NCI-H128 (cell line): ENCODE results near the gene CDCA3.
A peak's percentile ranks its signal among the peaks of the same experiment; 100 is the strongest.
"Not testable (repeated sequence)": the region's sequence is repeated elsewhere in the genome, so short reads cannot be mapped to it uniquely, and the experiment has no call there.

ENCODE experiments used
- DNase-seq: peaks from one replicate; lab custom pipeline; 2025; ENCODE audit not compliant: unreplicated experiment; lab: John Stamatoyannopoulos, UW

CDCA3 gene

DNA sequence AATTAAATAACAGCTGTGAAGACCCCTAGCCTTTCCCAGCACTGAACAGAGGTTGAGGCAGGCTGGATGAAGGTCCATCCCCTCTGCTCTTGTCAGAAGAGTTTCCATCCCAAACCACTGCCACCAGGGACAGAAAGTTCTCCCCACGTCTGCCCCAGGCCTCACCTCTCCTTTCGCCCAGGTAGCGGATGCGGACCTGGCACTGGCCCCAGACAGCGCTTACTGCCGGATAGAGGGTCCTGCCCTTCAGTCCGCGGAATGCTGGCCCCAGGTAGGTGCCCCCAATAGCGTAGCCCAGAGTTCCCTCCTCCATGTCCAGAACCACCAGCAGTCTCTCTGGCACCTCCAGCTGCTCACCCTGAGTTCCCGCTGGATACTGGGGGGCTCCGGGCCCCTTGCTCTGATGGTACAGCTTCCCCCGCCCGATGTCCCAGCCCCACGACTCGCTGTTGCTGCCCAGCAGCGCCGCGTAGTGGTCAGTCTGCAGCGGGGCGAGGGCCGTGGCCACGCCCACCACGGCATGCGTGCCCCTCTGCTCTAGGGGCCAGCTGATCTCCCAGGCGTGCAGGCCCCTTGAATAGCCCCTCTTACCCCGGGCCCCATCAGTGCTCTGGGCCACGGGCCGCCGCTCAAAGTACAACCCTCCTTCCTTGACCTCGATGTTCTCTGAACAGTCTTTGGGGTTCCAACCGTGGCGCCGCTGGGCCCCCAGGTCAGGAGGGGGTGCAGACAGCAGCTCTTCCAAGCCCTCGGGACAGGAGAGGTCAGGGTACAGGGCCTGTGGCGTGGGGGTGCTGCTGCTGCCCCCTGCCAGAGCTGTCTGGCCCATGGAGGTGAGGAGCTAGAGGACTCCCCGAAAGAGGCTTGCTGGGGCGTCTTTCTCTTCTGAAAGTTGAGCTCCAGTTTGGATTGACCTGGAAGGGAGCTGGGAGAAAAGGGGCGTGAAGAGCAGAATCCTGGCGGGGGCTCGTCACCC is 21.3 kb upstream of the CDCA3 start:
- DNase-seq = peak; percentile 75

- no peak for DNase-seq
Measured at GRCh38 chr12:6871052-6871957, 20.2 kb upstream of the CDCA3 start.

GRCh38 chr12:6870304-6870703 is 19.2 kb upstream of the CDCA3 start:
- not testable (repeated sequence) for DNase-seq

GRCh38 chr12:6869049-6870021 is 18.2 kb upstream of the CDCA3 start:
- DNase-seq = peak; percentile 70

DNA sequence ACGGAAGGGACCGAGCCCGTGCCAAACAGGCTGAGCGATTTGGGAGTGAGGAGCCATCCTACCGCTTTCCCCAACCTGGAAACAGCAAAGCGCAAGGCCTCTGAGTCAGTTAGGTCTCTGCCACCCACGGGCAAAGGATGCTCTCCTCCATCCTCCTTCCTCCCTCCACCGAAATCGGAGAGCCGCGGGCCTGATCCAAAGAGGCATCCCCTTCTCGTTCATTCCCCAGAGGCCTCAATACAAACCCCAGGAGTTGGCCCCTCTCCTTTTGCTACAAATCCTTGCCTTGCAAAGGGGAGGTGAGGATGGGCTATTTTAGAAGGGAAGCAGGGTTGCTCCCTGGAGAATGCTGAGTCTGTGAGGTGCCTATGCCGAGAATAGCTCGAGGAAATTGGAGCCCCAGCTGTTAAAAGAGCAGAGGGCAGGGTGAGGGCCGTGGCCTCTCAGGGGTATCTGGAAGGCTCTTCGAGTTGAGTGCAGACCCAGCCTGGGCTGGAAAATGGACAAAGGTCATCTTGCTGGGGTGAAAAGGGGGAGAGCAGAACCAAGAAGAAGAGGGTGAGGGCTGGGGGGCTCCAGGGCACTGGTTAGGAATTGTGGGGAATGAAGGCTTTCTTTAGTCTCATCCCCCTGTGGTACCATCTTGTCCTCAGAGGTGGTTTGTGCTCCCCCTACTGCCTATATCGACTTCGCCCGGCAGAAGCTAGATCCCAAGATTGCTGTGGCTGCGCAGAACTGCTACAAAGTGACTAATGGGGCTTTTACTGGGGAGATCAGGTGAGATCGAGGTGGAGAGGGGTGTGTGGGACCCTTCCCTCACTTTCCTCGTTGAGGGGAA is 17.3 kb upstream of the CDCA3 start:
- no peak for DNase-seq

DNA sequence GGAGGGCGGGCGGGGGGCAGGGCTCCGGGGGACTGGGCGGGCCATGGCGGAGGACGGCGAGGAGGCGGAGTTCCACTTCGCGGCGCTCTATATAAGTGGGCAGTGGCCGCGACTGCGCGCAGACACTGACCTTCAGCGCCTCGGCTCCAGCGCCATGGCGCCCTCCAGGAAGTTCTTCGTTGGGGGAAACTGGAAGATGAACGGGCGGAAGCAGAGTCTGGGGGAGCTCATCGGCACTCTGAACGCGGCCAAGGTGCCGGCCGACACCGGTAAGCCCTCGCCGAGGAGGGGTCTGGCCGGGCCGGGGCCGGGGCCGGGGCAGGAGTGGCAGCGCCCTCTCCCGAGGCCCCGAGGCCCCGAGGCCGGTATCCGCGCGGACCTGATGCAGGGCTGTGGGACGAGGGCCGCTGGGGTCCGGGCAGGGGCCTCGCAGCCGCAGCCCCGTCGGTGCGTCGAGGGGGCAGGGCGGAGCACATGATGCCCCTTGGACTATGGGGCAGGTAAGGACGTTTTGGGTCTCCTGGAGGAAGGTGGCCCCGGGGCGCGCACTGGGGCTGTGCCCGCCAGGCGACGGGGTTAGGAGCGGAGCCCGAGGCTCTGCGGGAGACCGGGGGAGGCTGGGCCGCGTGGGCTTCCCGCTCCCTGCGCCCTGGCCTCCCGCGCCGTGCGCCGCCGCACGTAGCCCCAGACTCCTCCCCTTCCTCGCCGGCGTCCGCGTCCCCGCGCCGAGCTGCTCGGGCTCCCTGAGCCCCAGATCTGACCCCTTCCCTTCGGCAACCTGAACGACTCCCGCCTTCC is 16.5 kb upstream of the CDCA3 start, which contains the start of gene TPI1:
Gene TPI1 (plus strand): TSS at position 119 of the 798 bp plus-strand sequence. CDS start 36 bp downstream, at position 155.
- DNase-seq = peak; percentile 59

- no peak for DNase-seq
Measured at GRCh38 chr12:6866920-6867412, 15.9 kb upstream of the CDCA3 start.

- DNase-seq = no peak
Measured at GRCh38 chr12:6866163-6866919, 15.3 kb upstream of the CDCA3 start.

- DNase-seq = not testable (repeated sequence)
Measured at GRCh38 chr12:6865307-6865706, 14.2 kb upstream of the CDCA3 start.

- DNase-seq = no peak
Measured at GRCh38 chr12:6863586-6864321, 12.7 kb upstream of the CDCA3 start.

DNA sequence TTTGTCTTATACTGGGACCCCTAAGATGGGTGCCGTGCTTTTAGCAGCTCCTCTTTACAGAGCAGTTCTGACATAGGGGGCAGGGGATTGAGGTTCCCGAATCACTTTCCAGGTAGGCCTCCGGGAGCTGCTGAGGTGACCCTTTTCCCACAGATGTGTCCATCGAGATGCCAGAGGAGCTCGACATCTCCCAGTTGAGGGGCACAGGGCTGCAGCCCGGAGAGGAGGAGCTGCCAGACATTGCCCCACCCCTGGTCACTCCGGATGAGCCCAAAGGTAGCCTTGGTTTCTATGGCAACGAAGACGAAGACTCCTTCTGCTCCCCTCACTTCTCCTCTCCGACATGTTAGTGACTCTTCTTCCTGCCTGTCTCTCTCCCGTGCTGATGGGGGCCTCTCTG is 11.9 kb upstream of the CDCA3 start:
- no peak for DNase-seq

GRCh38 chr12:6861391-6861790 is 10.3 kb upstream of the CDCA3 start:
- no peak for DNase-seq

DNA sequence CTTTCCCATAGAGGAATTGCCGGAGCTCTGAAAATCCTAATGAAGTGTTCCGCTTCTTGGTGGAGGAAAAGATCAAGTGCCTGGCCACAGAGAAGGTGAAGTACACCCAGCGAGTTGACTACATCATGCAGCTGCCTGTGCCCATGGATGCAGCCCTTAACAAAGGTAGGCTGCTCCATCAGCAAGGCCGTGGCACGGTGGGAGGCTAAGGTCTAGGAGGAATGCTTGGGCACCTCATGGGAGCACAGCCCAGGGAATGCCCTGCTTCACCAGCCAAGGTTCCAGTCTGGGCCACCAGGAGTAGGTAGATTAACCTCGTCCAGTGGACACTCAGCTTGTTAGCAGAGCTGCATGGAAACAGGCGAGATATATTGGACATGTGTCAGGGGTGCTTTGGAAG is 9.9 kb upstream of the CDCA3 start:
- no peak for DNase-seq

GRCh38 chr12:6860116-6860515 is 9.0 kb upstream of the CDCA3 start:
- no peak for DNase-seq

GRCh38 chr12:6858799-6859198 is 7.7 kb upstream of the CDCA3 start:
- DNase-seq = no peak

DNA sequence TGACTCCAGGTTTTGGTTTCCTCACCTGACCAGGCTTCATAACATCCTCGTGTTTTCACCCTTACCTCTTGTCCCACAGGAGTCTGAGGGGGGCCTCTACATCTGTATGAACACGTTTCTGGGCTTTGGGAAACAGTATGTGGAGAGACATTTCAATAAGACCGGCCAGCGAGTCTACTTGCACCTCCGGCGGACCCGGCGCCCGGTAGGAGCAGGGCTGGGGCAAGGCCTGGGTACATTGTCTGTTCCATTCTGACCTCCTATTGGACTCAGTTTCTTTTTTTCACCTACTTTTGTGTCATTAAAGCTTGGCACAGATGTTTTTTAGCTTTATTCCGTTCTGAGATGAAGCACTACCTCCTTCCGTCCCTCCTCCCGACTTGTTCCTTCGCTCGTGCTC is 4.2 kb upstream of the CDCA3 start:
- no peak for DNase-seq

DNA sequence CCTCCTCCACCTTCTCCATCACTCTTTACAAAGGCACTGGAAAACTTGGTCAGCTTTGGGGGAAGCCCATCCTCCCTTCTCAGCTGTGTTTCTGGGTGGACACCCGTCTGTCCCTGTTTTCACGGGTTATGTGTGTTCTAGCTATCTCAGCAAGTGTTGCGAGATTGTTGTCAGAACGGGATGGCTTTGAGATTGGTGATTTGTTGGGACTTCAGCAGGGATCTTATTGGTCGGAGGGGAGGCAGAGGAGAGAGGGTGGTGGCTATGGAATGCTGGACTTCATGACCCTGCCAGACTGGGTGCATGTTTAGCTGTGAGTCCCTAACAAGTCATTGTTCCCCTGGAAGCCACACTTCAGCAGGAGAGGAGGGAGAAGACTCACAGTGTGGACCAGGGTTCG is 3.0 kb upstream of the CDCA3 start:
- DNase-seq = no peak
